Inferior parietal cortex (tissue), 1 donor: ENCODE measurements around the gene GSK3B.

ENCODE experiments used
- DNase-seq: peaks from one replicate; pipeline ENCODE4 v3.0.0-alpha.2; 2016; ENCODE audit errors: extremely low spot score

GSK3B gene

GRCh38 chr3:119880966-119881365 is 213.3 kb downstream of the GSK3B start:
- no peak for DNase-seq

GRCh38 chr3:119873646-119874045 is 220.6 kb downstream of the GSK3B start:
- DNase-seq, result no peak

GRCh38 chr3:119872773-119873172 is 221.5 kb downstream of the GSK3B start:
- no peak for DNase-seq

- DNase-seq, result no peak
Observed at GRCh38 chr3:119871571-119871970, 222.7 kb downstream of the GSK3B start.

- DNase-seq, result no peak
Observed at GRCh38 chr3:119870512-119870911, 223.7 kb downstream of the GSK3B start.

GRCh38 chr3:119864476-119864875 is 229.8 kb downstream of the GSK3B start:
- DNase-seq, result no peak

GRCh38 chr3:119862616-119863015 is 231.6 kb downstream of the GSK3B start:
- DNase-seq, result no peak

- DNase-seq, result no peak
Observed at GRCh38 chr3:119861681-119862080, 232.6 kb downstream of the GSK3B start.

- no peak for DNase-seq
Observed at GRCh38 chr3:119859728-119860127, 234.5 kb downstream of the GSK3B start.

- no peak for DNase-seq
Observed at GRCh38 chr3:119858957-119859356, 235.3 kb downstream of the GSK3B start.

GRCh38 chr3:119856695-119857094 is 237.6 kb downstream of the GSK3B start:
- DNase-seq, result no peak

GRCh38 chr3:119849126-119849525 is 245.1 kb downstream of the GSK3B start:
- no peak for DNase-seq

GRCh38 chr3:119841808-119842471 is 252.3 kb downstream of the GSK3B start:
- DNase-seq, result no peak

GRCh38 chr3:119835556-119835955 is 258.7 kb downstream of the GSK3B start:
- DNase-seq, result no peak

- DNase-seq, result no peak
Observed at GRCh38 chr3:119834754-119835370, 259.4 kb downstream of the GSK3B start.

- no peak for DNase-seq
Observed at GRCh38 chr3:119831941-119832371, 262.3 kb downstream of the GSK3B start.

- DNase-seq, result no peak
Observed at GRCh38 chr3:119831022-119831421, 263.2 kb downstream of the GSK3B start.

- no peak for DNase-seq
Observed at GRCh38 chr3:119829420-119829819, 264.8 kb downstream of the GSK3B start.

GRCh38 chr3:119826711-119827608 is 267.3 kb downstream of the GSK3B start:
- no peak for DNase-seq

GRCh38 chr3:119825820-119826219 is 268.4 kb downstream of the GSK3B start:
- DNase-seq, result no peak

GRCh38 chr3:119819806-119820205 is 274.4 kb downstream of the GSK3B start:
- no peak for DNase-seq

- DNase-seq, result no peak
Observed at GRCh38 chr3:119818937-119819336, 275.3 kb downstream of the GSK3B start.
